ENCODE data around the gene CDK2AP2.

The CDK2AP2 gene

GRCh38 chr11:67500831-67501715, 6.9 kb downstream of the CDK2AP2 start:
- CTCF ChIA-PET, result interaction anchor here (1.2 to 1.4 kb wide), 2 partner anchors 184 to 238 kb away, joined by 3 read pairs; no protein-coding TSS in a partner anchor
- POLR2A ChIA-PET, result no interaction called here
- TF ChIP-seq CTCF (IDR thresholded peaks at IDR 0.05; ENCODE audit: insufficient read depth, low read length, missing control alignments), result no peak
- no peak for DNase-seq (ENCODE audit: low read depth, low spot score)
- no peak overlapping the region for H3K4me3 ChIP-seq (ENCODE audit: low read depth, low read length)

GRCh38 chr11:67500484-67500821, 7.5 kb downstream of the CDK2AP2 start:
- no peak for DNase-seq (ENCODE audit: low read depth, low spot score)
- TF ChIP-seq CTCF (IDR thresholded peaks at IDR 0.05; ENCODE audit: insufficient read depth, low read length, missing control alignments), result no peak
- ChIA-PET POLR2A (interaction anchor here (1.5 kb wide), 1 partner anchor 10 kb away, joined by 4 read pairs; no protein-coding TSS in a partner anchor), CTCF (interaction anchor here (1.2 to 1.4 kb wide), 2 partner anchors 183 to 238 kb away, joined by 3 read pairs; no protein-coding TSS in a partner anchor)
- H3K4me3 ChIP-seq (ENCODE audit: low read depth, low read length), result no peak overlapping the region

GRCh38 chr11:67499808-67500483, 8.0 kb downstream of the CDK2AP2 start:
- ChIA-PET POLR2A (interaction anchor here (1.5 kb wide), 1 partner anchor 10 kb away, joined by 4 read pairs; no protein-coding TSS in a partner anchor), CTCF (interaction anchor here (1.4 kb wide), 1 partner anchor 182 kb away, joined by 3 read pairs; no protein-coding TSS in a partner anchor)
- H3K4me3 ChIP-seq (ENCODE audit: low read depth, low read length), result no peak overlapping the region
- no peak for DNase-seq (ENCODE audit: low read depth, low spot score)
- TF ChIP-seq CTCF (IDR thresholded peaks at IDR 0.05; ENCODE audit: insufficient read depth, low read length, missing control alignments), result no peak

- ChIA-PET POLR2A (no interaction called here), CTCF (no interaction called here)
- no peak for TF ChIP-seq CTCF (IDR thresholded peaks at IDR 0.05; ENCODE audit: insufficient read depth, low read length, missing control alignments)
- H3K4me3 ChIP-seq (ENCODE audit: low read depth, low read length), result no peak overlapping the region
- DNase-seq (ENCODE audit: low read depth, low spot score), result no peak
These were observed 9.4 kb downstream of the CDK2AP2 start for GRCh38 chr11:67498544-67498972.

- ChIA-PET POLR2A (interaction anchor here (0.5 kb wide), 1 partner anchor 91 kb away, joined by 3 read pairs; no protein-coding TSS in a partner anchor), CTCF (interaction anchor here (1.2 kb wide), 1 partner anchor 9 kb away, joined by 3 read pairs; no protein-coding TSS in a partner anchor)
- TF ChIP-seq CTCF (IDR thresholded peaks at IDR 0.05; ENCODE audit: insufficient read depth, low read length, missing control alignments), result no peak
- DNase-seq (ENCODE audit: low read depth, low spot score), result no peak
- no peak overlapping the region for H3K4me3 ChIP-seq (ENCODE audit: low read depth, low read length)
These were observed 10.2 kb downstream of the CDK2AP2 start for GRCh38 chr11:67497656-67498291.

All from AG04449 (cell line).